Measurements from ENCODE around the gene AGAP2.
"Not testable (repeated sequence)": the region's sequence is repeated elsewhere in the genome, so short reads cannot be mapped to it uniquely, and the experiment has no call there.

GRCh38 chr12:57774634-57775033 is 36.1 kb upstream of the AGAP2 start:
- not testable (repeated sequence) for TF ChIP-seq CTCF, EZH2phosphoT487 (IDR thresholded peaks at IDR 0.05)

Data from neural progenitor cell (in vitro differentiated cells).